GM19099 (cell line): ENCODE results near the gene GRK2.

Experiments
- POLR2A ChIP-seq: IDR thresholded peaks from 3 replicates; pipeline ENCODE4 v1.6.1; 2011; ENCODE audit warnings: low read depth; ENCODE audit not compliant: insufficient read length; ENCODE audit errors: extremely low read depth

The GRK2 gene

DNA sequence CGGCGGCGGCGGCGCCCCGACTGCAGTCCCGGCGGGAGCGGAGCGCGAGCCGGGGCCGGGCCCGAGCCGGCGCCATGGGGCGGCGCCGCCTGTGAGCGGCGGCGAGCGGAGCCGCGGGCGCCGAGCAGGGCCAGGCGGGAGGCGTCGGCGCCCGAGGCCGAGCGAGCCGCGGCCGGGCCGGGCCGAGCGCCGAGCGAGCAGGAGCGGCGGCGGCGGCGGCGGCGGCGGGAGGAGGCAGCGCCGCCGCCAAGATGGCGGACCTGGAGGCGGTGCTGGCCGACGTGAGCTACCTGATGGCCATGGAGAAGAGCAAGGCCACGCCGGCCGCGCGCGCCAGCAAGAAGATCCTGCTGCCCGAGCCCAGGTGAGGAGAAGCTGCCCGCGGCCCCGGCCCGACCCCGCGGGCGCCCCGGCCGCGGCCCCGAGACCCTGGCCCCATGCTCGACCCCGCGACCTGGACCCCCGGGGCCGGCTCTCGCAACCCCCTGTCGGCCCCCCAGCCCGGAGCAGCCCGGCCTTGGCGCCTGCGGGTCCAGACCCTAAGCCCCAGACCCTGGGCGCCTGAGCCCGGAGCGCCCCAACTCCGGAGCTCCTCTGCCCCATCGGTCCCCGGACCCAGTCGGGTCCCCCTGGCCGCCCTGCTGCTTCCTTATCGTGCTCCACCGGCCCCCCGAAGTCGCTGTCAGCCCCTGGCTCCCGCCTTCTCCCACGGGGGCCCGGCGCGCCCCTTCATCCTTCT is at the start of gene GRK2:
TSS of gene GRK2 (plus strand) at position 25 of the 739 bp plus-strand sequence. CDS start at position 252, 227 bp downstream.
- TF ChIP-seq POLR2A = peak; percentile 57

GRCh38 chr11:67227726-67228125 is 38.5 kb upstream of the GRK2 start:
- TF ChIP-seq POLR2A = no peak

DNA sequence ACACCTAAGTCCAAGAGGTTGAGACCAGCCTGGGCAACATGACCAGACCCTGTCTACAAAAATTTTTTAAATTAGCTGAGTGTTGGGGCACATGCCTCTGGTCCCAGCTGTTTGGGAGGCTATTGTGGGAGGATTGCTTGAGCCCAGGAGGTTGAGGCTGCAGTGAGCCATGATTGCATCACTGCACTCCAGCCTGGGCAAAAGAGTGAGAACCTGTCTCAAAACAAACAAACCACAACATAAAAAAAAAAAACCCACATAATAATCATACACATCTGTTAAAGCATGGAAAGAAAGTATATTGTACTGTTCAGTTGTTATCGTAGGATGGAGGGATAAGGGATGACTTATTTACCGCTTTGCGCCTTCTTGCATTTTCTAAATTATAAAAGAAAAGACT is 35.9 kb upstream of the GRK2 start:
- TF ChIP-seq POLR2A = no peak

DNA sequence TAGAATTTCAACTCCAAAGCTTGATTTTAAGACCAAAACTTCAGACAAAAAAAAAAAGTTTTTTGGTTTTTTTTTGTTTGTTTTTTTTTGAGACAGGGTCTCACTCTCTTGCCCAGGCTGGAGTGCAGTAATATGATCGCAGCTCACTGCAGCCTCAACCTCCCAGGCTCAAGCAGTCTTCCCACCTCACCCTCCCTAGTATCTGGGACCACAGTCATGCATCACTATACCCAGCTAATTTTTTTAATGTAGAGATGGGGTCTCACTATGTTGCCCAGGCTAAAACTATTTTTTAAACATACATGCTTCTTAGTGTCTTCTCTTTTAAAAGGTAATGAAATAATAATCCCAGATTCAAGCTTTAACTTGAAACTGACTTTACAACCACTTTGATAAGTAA is 35.4 kb upstream of the GRK2 start:
- no peak for TF ChIP-seq POLR2A

DNA sequence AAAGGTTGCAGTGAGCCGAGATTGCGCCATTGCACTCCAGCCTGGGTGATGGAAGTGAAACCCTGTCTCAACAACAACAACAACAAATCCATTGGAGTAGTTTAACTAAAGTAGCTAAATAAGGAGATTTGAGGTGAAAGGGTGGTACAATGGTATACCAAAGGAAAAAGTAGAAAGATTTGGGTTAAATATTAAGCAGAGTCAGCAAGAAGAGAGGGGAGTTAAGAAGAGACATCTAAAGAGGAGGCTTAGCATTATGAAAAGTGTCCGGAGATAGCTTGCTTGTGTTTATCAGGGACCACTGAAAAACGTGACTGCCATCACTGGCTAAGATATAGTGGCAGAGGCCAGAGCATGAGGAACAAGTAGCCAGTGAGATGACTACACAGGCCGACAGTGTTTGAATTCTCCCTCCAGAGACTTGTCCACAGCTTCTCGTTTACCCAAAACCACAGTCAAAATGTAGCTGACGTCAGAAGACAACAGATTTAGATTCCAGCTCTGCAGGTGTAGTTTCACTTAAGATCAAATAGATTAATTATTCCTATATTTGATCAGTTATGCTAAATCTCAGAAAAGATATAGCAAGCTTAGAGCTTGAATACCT is 32.6 kb upstream of the GRK2 start:
- TF ChIP-seq POLR2A = no peak

- TF ChIP-seq POLR2A = no peak
These were observed 28.7 kb upstream of the GRK2 start for GRCh38 chr11:67237574-67237973.

GRCh38 chr11:67238894-67239782 is 27.1 kb upstream of the GRK2 start:
- no peak for TF ChIP-seq POLR2A

- TF ChIP-seq POLR2A = peak; percentile 97
These were observed 26.3 kb upstream of the GRK2 start for GRCh38 chr11:67239783-67240575.

- peak; percentile 55 for TF ChIP-seq POLR2A
These were observed 25.5 kb upstream of the GRK2 start for GRCh38 chr11:67240576-67241389.

DNA sequence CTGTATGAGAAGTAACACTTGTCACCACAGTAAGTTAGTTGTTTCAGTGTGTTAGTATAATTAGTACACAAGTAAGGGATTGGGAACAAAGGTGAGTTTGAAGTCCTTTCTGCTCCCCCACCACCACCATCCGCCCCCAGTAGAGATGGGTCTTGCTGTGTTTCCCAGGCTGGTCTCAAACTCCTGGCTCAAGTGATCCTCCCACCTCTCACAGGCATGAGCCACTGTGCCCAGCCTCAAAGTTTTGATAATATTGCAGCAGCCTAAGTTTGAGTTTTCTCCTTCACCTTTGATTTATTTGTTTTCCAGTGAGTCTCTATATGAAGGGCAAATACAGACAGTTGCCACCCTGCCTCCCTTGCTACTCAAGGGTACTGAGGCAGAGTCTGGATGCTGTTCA is 23.7 kb upstream of the GRK2 start:
- no peak for TF ChIP-seq POLR2A

- TF ChIP-seq POLR2A = no peak
These were observed 23.2 kb upstream of the GRK2 start for GRCh38 chr11:67243051-67243450.

- TF ChIP-seq POLR2A = no peak
These were observed 21.2 kb upstream of the GRK2 start for GRCh38 chr11:67245046-67245445.

- TF ChIP-seq POLR2A = no peak
These were observed 18.2 kb upstream of the GRK2 start for GRCh38 chr11:67247946-67248550.

- TF ChIP-seq POLR2A = no peak
These were observed 17.6 kb upstream of the GRK2 start for GRCh38 chr11:67248653-67249052.
